K562 (cell line): ENCODE measurements around the gene RTL10. TPM values are rescaled to one million over a fixed set of nuclear protein-coding genes. Genes with fewer than 3 reads are reported as not detected.

Source experiments
- CSDE1 ChIP-seq, 2 experiments: fragments of 450-650 bp; IDR thresholded peaks; 2 replicates each; pipeline ENCODE4 v1.6.1; 2016; ENCODE audit warnings: mild to moderate bottlenecking in 1 of 2
- ELF4 ChIP-seq: fragments of 450-650 bp; formaldehyde crosslinking; IDR thresholded peaks from 2 replicates; pipeline ENCODE4 v1.4.0; 2022; ENCODE audit warnings: missing genetic modification characterization
- FIP1L1 ChIP-seq: fragments of 200-400 bp; formaldehyde crosslinking; IDR thresholded peaks from 2 replicates; pipeline ENCODE4 v1.6.1; 2018; ENCODE audit warnings: mild to moderate bottlenecking, low read depth, low read length; ENCODE audit not compliant: poor library complexity, severe bottlenecking
- FOXP4 ChIP-seq: sonication (generic); formaldehyde crosslinking; IDR thresholded peaks from 2 replicates; pipeline ENCODE4 v1.8.0; 2022; ENCODE audit warnings: mild to moderate bottlenecking, missing genetic modification reagents, borderline replicate concordance
- GABPA ChIP-seq: fragments of 200-800 bp; sonication (Bioruptor generic); conservative IDR thresholded peaks from 2 replicates; pipeline ENCODE4 v1.6.1; 2016; ENCODE audit warnings: low read depth, missing genetic modification characterization, missing compliant biosample characterization
- HIVEP1 ChIP-seq: fragments of 250-450 bp; sonication (Bioruptor Pico); IDR thresholded peaks from 2 replicates; pipeline ENCODE4 v1.4.0; 2020; ENCODE audit warnings: mild to moderate bottlenecking
- HSF4 ChIP-seq: fragments of 250-450 bp; sonication (Bioruptor Pico); IDR thresholded peaks from 2 replicates; pipeline ENCODE4 v2.1.2; 2022; ENCODE audit warnings: mild to moderate bottlenecking, moderate library complexity, borderline replicate concordance
- KAT8 ChIP-seq: fragments of 450-650 bp; IDR thresholded peaks from 2 replicates; pipeline ENCODE4 v1.6.1; 2016; ENCODE audit warnings: low read depth, mild to moderate bottlenecking
- MBD2 ChIP-seq: sonication (generic); IDR thresholded peaks from 2 replicates; pipeline ENCODE4 v1.6.1; 2016; ENCODE audit warnings: low read depth, borderline replicate concordance
- MLX ChIP-seq, 2 experiments: fragments of 450-650 bp in 1 of 2; sonication (generic) in 1 of 2; formaldehyde crosslinking; conservative IDR thresholded peaks; 2 replicates each; pipeline versions ENCODE4 v1.4.0 to v1.8.1; 2020 to 2022; ENCODE audit warnings: mild to moderate bottlenecking in 1 of 2, missing genetic modification reagents in 1 of 2
- RBFOX2 ChIP-seq: fragments of 200-400 bp; formaldehyde crosslinking; IDR thresholded peaks from 2 replicates; pipeline ENCODE4 v1.6.1; 2017; ENCODE audit warnings: low read depth, mild to moderate bottlenecking, low read length, moderate library complexity
- RBM22 ChIP-seq: fragments of 200-400 bp; formaldehyde crosslinking; IDR thresholded peaks from 2 replicates; pipeline ENCODE4 v1.6.1; 2018; ENCODE audit warnings: low read length, low read depth; ENCODE audit not compliant: poor library complexity, severe bottlenecking
- SNRNP70 ChIP-seq: fragments of 200-400 bp; formaldehyde crosslinking; optimal IDR thresholded peaks from 2 replicates; pipeline ENCODE3; 2017; ENCODE audit warnings: low read depth, low read length
- SRSF1 ChIP-seq: fragments of 200-400 bp; formaldehyde crosslinking; IDR thresholded peaks from 2 replicates; pipeline ENCODE4 v1.6.1; 2017; ENCODE audit warnings: mild to moderate bottlenecking, low read depth, low read length, moderate library complexity
- TOE1 ChIP-seq, 2 experiments: fragments of 450-650 bp in 1 of 2; sonication (generic) in 1 of 2; formaldehyde crosslinking in 1 of 2; IDR thresholded peaks; 2 replicates each; pipeline versions ENCODE4 v1.7.1 to v1.8.0; 2016 to 2022; ENCODE audit warnings: borderline replicate concordance in 2 of 2, mild to moderate bottlenecking in 2 of 2, antibody characterized with exemption in 1 of 2, inconsistent platforms in 1 of 2, low read depth in 1 of 2, missing genetic modification reagents in 1 of 2, moderate library complexity in 1 of 2
- XRCC3 ChIP-seq: fragments of 450-650 bp; IDR thresholded peaks from 2 replicates; pipeline ENCODE4 v1.6.1; 2017; ENCODE audit warnings: mild to moderate bottlenecking, moderate library complexity
- ZBTB2 ChIP-seq: fragments of 450-650 bp; IDR thresholded peaks from 2 replicates; pipeline ENCODE4 v1.6.1; 2016; ENCODE audit warnings: antibody characterized with exemption
- ZNF133 ChIP-seq: fragments of 250-450 bp; sonication (Bioruptor Pico); IDR thresholded peaks from 2 replicates; pipeline ENCODE4 v1.4.0; 2020; ENCODE audit warnings: mild to moderate bottlenecking
- ZNF140 ChIP-seq: fragments of 250-450 bp; sonication (Bioruptor Pico); IDR thresholded peaks from 2 replicates; pipeline ENCODE4 v1.8.0; 2021; ENCODE audit warnings: moderate library complexity, mild to moderate bottlenecking, inconsistent platforms
- ZNF146 ChIP-seq: IDR thresholded peaks from one replicate; pipeline ENCODE4 v1.6.1; 2018; ENCODE audit warnings: missing compliant biosample characterization; ENCODE audit not compliant: unreplicated experiment
- ZNF395 ChIP-seq: fragments of 200-800 bp; sonication (Bioruptor generic); IDR thresholded peaks from 2 replicates; pipeline ENCODE4 v1.6.1; 2017; ENCODE audit warnings: missing genetic modification characterization, missing compliant biosample characterization
- polyA plus RNA-seq, 8 experiments: library from polyadenylated mRNA; depleted of rRNA in 4 of 8; stranded (reverse) in 5 of 8; unstranded in 3 of 8; fragments of >200 nt; fragmentation: Nextera tagmentation in 2 of 8; fragmentation: Illumina TruSeq in 1 of 8; extraction: Ambion mirVana in 2 of 8; extraction: Trizol in 1 of 8; gene quantifications; 2 replicates each; pipeline versions ENCODE4 v1.2.1 to v1.2.3, GENCODE V29; 2011 to 2014; ENCODE audit warnings: inconsistent platforms in 1 of 8, missing spikeins in 1 of 8
- total RNA-seq, 7 experiments: library from RNA; depleted of rRNA in 6 of 7; stranded (reverse); fragments of >200 nt in 6 of 7; fragmentation: Illumina TruSeq in 2 of 7; extraction: Trizol in 2 of 7; gene quantifications; 2 replicates each; pipeline versions ENCODE4 v1.2.1 to v1.2.3, GENCODE V29; 2011 to 2021; ENCODE audit warnings: low replicate concordance in 1 of 7

The RTL10 gene
- total and polyA plus RNA-seq, 9 of the 15 experiments (the other 6 are each of a cell fraction or from before 2014, with no cell fraction given), result 19.8 to 75.5 (median 32.5) TPM

GRCh38 chr22:19891317-19892256, 36.9 kb upstream of the RTL10 start (continued):
- TF ChIP-seq ZNF140 (CRISPR knock-in tag) (no peak), ZBTB2 (peak; percentile 93), MBD2 (no peak), RBFOX2 (peak; percentile 69), TOE1 (IDR thresholded peaks at IDR 0.05; ENCODE audit: borderline replicate concordance) (peak; percentile 86), TOE1 (CRISPR knock-in tag; IDR thresholded peaks at IDR 0.05; ENCODE audit: borderline replicate concordance, low read depth) (no peak), CSDE1 (IDR thresholded peaks at IDR 0.05) (peak in 1 of 2 experiments; percentile 79; a peak in 1 of 4 replicates), FOXP4 (CRISPR knock-in tag) (no peak), ZNF146 (CRISPR knock-in tag) (no peak), KAT8 (no peak), ZNF133 (CRISPR knock-in tag) (peak; percentile 75; the same call in 1 of the 2 replicates), ELF4 (CRISPR knock-in tag) (peak; percentile 91), ZNF395 (CRISPR knock-in tag) (peak; percentile 95), FIP1L1 (no peak), SRSF1 (no peak), RBM22 (no peak), MLX (CRISPR knock-in tag; conservative IDR thresholded peaks at IDR 0.05) (peak; percentile 60 to 83; a peak in 1 of 4 replicates), SNRNP70 (peak; percentile 8), XRCC3 (no peak), HSF4 (CRISPR knock-in tag) (peak; percentile 81; the same call in 1 of the 2 replicates), HIVEP1 (no peak; the same call in 1 of the 2 replicates), GABPA (peak; percentile 85)
